Hematopoietic multipotent progenitor cell treated with erythropoietin and hydrocortisone succinate and interleukin-3 and kit ligand, for 8 days (in vitro differentiated cells): ENCODE data around the gene ATP5IF1.

ENCODE experiments used
- DNase-seq: peaks from one replicate; pipeline ENCODE4 v3.0.0-alpha.2; 2015

ATP5IF1 gene

GRCh38 chr1:28239004-28239403 is 3.1 kb downstream of the ATP5IF1 start:
- peak; percentile 42 for DNase-seq

GRCh38 chr1:28240024-28240423 is 4.1 kb downstream of the ATP5IF1 start:
- DNase-seq = no peak

- no peak for DNase-seq
These were observed 5.8 kb downstream of the ATP5IF1 start for GRCh38 chr1:28241638-28242241.

DNA sequence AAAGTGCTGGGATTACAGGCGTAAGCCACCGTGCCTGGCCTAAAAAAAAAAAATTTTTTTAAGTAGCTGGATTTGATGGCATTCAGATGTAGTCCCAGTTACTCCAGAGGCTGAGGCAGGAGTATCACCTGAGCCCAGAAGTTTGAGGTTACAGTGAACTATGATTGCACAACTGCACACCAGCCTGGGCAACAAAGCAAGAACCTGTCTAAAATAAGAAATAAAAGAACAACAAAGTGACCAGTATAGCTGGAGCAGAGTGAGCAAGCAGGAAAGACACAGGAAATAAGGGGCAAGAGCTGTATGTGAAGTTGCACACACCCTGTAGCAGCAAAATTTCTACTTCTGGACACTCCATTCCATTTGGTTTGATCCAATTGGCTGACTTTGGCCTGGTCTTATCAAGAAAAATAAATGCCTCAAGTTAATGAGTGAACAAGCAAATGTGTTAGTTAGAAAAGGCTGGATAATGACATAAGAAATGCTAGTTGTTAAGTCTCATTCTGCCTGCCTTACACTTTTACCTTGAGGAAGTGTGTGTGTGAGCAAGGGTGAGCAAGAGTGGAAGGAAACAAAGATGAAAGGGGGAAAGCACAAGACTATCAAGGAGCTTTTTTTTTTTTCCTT is 7.9 kb downstream of the ATP5IF1 start:
- peak; percentile 41 for DNase-seq

DNA sequence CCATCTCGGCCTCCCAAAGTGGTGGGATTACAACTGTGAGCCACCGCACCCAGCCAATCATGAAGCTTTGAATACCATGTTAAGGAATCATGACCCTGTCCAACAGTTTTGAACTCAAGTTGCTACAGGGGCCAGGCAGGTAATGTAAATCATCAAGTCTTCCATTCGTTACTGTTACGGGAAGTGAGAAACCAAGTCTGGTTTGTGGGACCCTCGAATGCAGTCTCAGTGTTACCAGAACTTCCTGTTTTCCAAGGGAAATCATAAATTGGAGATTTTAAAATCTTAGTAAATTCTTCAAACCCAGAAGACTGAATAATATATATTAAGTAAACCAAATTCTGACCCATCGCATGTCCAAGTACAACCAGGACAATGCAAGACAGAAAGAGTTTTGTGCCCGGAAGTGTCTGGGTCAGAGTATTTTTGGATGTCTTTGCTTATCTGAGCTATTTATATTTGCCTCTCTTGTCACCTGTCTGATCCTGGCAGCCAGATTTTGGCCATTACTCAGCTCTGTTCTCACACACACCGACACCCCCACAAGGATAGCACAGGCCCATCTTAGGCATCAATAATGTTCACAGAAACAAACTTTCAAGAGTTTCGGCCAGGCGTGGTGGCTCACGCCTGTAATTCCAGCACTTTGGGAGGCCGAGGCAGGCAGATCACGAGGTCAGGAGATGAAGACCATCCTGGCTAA is 8.8 kb downstream of the ATP5IF1 start:
- no peak for DNase-seq

DNA sequence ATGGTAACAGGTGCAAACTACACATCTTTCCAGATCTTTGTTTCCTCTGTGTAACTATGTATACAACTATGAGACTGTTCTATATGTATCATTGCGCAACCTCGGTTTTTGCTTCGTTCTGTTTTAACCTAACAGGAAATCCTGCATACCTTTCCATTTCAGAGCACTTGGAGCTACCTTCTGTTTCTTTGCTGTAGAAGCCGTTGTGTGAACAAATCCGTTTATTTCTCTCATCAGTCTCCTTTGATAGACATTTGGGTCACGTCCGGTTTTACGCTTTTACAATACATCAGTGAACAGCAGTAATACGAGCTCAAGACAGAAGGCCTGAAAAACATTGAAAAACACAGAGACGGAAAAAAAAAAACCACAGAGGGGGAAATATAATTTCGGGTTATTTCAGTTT is 10.5 kb downstream of the ATP5IF1 start:
- peak; percentile 44 for DNase-seq

DNA sequence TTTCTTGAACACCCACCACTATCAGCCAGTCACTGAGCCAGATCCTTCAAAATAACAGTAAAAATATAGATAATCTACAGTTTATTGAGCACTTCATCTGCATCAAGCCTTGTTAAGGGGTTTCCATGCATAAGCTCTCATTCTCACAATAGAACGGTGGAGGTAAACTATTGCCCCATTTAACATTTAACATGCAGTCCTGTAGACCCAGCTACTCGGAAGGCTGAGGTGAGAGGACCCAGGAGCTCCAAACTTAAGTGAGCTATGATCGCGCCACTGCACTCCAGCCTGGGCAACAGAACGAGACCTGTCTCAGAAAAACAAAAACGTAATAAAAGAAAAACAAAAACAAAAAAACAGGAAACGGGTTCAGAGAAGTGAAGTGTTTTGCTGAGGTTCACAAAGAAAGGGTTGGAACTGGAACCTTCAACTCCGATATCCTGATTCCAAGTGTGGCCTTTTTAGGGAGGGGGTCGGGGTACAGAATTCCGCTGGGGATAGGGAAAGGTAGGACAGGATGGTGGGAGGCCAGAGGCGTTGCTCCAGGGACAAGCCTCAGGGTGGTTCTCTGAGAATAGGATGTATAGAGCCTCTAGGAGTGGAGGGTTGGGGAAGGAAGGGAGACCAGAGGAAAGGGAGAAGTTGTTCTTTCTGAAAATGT is 11.8 kb downstream of the ATP5IF1 start:
- no peak for DNase-seq

DNA sequence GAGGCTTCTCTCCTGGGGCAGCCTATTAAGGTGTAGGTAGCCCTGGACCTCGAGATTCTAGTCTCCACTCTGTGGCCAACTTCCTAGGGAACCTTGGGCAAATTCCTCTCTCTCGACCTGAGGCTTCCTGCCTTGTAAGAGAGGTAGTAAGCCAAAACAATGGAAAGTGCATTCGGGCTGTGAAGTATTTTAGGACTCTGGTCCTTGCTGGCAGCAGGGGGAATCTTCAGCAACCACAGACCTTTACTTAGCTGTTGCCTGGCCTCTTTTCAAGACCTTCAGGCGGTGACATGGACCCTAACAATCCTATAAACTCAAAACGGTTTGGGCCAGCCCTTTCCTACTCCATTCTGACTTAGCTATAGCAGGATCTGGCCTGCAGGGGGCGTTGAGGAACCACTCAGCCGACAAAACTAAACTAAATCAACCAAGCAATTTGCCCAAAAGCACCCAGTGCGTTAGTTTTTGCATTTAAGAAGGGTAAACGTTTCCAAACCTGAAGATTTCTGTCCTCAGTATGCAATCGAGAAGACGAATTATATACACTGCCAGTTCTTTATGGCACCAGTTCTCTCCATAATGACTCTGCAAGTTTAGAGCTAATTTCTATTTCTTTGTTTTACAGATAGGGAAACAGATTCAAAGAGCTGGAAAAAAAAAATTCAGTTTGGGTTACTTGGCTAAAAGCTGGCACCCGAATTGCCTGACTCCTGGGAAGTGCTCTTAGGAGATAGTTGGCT is 12.5 kb downstream of the ATP5IF1 start:
- peak; percentile 90 for DNase-seq

GRCh38 chr1:28249013-28249865 is 13.3 kb downstream of the ATP5IF1 start:
- peak; percentile 69 for DNase-seq

DNA sequence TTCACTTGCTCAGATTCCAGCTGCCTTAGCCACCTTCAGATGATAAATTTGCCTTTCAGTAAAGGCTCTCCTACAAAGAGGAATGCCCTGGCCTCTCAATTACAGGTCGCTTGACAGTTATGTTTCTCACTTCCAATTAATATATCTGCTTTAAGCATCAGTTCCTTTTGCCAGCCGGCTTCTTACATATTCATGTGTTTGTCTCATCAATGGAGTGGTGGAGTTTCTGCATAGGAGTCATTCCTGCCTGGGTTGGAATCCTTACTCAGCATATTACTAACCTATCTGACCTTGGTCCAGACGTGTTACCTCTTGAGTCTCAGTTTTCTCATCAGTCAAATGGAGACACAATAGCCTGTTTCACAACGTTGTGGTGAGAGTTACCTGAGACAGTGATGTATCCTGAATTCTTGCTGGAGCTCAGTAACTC is 14.0 kb downstream of the ATP5IF1 start:
- no peak for DNase-seq

DNA sequence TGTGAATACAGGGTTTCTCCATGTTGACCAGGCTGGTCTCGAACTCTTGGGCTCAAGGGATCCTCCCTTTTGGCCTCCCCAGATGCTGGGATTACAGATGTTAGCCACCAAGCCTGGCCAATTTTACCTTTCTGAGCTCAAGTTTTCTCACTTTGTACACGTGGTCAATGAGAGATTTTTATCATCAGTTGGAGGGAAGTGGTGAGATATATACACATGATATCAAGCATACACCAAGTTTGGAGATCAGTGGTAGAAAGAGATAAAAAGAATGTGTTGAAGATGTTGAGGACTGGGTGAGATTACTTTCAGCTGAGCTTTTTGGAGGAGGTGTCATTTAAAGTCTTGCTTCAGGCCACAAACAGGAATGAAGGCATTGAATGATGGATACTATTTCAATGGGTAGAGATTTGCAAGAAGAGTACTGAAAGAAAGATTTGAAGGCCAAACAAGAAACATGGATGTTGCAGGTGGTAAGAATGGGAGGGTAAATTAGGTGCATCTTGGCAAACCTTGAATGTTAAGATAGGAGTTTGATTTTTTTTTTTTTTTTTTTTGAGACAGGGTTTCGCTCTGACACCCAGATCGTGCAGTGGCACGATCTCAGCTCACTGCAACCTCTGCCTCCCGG is 20.4 kb downstream of the ATP5IF1 start:
- DNase-seq = peak; percentile 42

GRCh38 chr1:28257736-28258135 is 21.8 kb downstream of the ATP5IF1 start:
- no peak for DNase-seq

- DNase-seq = no peak
These were observed 22.8 kb downstream of the ATP5IF1 start for GRCh38 chr1:28258628-28259251.

- peak; percentile 98 for DNase-seq
These were observed 23.5 kb downstream of the ATP5IF1 start, which contains the start of gene SESN2 for GRCh38 chr1:28259252-28259933. Gene SESN2, plus strand, starts transcription at chr1:28259518. Its CDS starts 330 bp downstream, at chr1:28259848.

GRCh38 chr1:28259934-28260802 is 24.2 kb downstream of the ATP5IF1 start:
- no peak for DNase-seq

GRCh38 chr1:28260803-28261174 is 24.9 kb downstream of the ATP5IF1 start:
- DNase-seq = no peak

- DNase-seq = no peak
These were observed 29.0 kb downstream of the ATP5IF1 start for GRCh38 chr1:28264897-28265296.

DNA sequence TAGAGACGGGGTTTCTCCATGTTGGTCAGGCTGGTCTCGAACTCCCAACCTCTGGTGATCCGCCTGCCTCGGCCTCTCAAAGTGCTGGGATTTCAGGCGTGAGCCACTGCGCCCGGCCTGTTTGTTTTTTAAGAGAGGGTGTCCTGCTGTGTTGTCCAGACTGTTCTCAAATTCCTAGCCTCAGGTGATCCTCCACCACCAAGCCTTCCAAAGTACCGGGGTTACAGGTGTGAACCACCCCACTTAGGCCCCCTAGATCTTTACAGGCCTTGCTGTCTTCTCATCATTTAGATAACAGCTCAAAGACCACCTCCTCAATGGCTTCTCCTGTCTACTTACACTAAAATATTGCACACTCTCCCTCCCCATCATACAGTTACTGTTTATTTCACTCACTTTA is 29.7 kb downstream of the ATP5IF1 start:
- DNase-seq = no peak

- DNase-seq = peak; percentile 63
These were observed 31.0 kb downstream of the ATP5IF1 start for GRCh38 chr1:28266920-28267322.
